KMS-11 (cell line): Measurements from ENCODE around the gene MIER3.

Experiments
- H2AFZ ChIP-seq: fragments of 200-600 bp; sonication (generic); 2 replicates; pipeline ENCODE4 v1.6.1; 2016; ENCODE audit warnings: antibody characterized with exemption, mixed run types, low read depth
- H3K27ac ChIP-seq: fragments of 200-600 bp; sonication (generic); 2 replicates; pipeline ENCODE4 v1.6.1; 2016; ENCODE audit warnings: mild to moderate bottlenecking, mixed run types
- H3K27me3 ChIP-seq: fragments of 200-600 bp; sonication (generic); 2 replicates; pipeline ENCODE4 v1.6.1; 2017; ENCODE audit warnings: mild to moderate bottlenecking, low read depth, mixed run types, moderate library complexity; ENCODE audit not compliant: insufficient read depth
- H3K36me3 ChIP-seq: fragments of 200-600 bp; sonication (generic); 2 replicates; pipeline ENCODE4 v1.6.1; 2017; ENCODE audit warnings: mild to moderate bottlenecking, mixed run types; ENCODE audit not compliant: insufficient read depth
- H3K4me1 ChIP-seq: fragments of 200-600 bp; sonication (generic); 2 replicates; pipeline ENCODE4 v1.6.1; 2016; ENCODE audit warnings: mild to moderate bottlenecking, low read depth, mixed run types; ENCODE audit not compliant: poor library complexity, severe bottlenecking
- H3K4me2 ChIP-seq: fragments of 200-600 bp; sonication (generic); 2 replicates; pipeline ENCODE4 v1.7.0; 2016; ENCODE audit warnings: mild to moderate bottlenecking, mixed run types
- H3K4me3 ChIP-seq: fragments of 200-600 bp; sonication (generic); IDR thresholded peaks from 2 replicates; pipeline ENCODE4 v1.6.1; 2017; ENCODE audit warnings: low read depth, low read length, mixed read lengths; ENCODE audit not compliant: insufficient read depth
- H3K79me2 ChIP-seq: fragments of 200-600 bp; sonication (generic); 2 replicates; pipeline ENCODE4 v1.6.1; 2016; ENCODE audit warnings: low read depth, mixed run types; ENCODE audit not compliant: insufficient read depth
- H3K9ac ChIP-seq: fragments of 200-600 bp; sonication (generic); 2 replicates; pipeline ENCODE4 v1.6.1; 2016; ENCODE audit warnings: mild to moderate bottlenecking, mixed run types
- H4K20me1 ChIP-seq: fragments of 200-600 bp; sonication (generic); 2 replicates; pipeline ENCODE4 v1.6.1; 2016; ENCODE audit warnings: mild to moderate bottlenecking, mixed run types; ENCODE audit not compliant: insufficient read depth
- TF ChIP-seq, protein P1 (sequence below): fragments of 200-600 bp; sonication (generic); conservative IDR thresholded peaks from 2 replicates; pipeline ENCODE4 v1.6.1; 2017; ENCODE audit warnings: low read depth, mild to moderate bottlenecking, antibody characterized with exemption, low read length, moderate library complexity, mixed read lengths

The MIER3 gene, protein sequence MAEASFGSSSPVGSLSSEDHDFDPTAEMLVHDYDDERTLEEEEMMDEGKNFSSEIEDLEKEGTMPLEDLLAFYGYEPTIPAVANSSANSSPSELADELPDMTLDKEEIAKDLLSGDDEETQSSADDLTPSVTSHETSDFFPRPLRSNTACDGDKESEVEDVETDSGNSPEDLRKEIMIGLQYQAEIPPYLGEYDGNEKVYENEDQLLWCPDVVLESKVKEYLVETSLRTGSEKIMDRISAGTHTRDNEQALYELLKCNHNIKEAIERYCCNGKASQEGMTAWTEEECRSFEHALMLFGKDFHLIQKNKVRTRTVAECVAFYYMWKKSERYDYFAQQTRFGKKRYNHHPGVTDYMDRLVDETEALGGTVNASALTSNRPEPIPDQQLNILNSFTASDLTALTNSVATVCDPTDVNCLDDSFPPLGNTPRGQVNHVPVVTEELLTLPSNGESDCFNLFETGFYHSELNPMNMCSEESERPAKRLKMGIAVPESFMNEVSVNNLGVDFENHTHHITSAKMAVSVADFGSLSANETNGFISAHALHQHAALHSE

GRCh38 chr5:56951946-56952691 is at the start of gene MIER3:
Gene MIER3 (minus strand): TSS chr5:56952123. CDS start chr5:56952102, 21 bp downstream.
- Histone ChIP-seq H2AFZ (peak within 1 kb of the TSS; percentile 70), H4K20me1 (no peaks in the 10 kb centered on the region), H3K79me2 (peaks cover 31% of the 10 kb centered on the region; the same call in 1 of the 2 replicates), H3K4me3 (no peak within 1 kb of the TSS), H3K4me2 (peak within 1 kb of the TSS; percentile 94), H3K9ac (peak within 1 kb of the TSS; percentile 61; the same call in 1 of the 2 replicates), H3K4me1 (peaks cover 20% of the 10 kb centered on the region), H3K36me3 (no peaks in the 10 kb centered on the region; the same call in 1 of the 2 replicates), H3K27me3 (no peaks in the 10 kb centered on the region), H3K27ac (peak within 1 kb of the TSS; percentile 43)
- TF ChIP-seq, protein P1, sequence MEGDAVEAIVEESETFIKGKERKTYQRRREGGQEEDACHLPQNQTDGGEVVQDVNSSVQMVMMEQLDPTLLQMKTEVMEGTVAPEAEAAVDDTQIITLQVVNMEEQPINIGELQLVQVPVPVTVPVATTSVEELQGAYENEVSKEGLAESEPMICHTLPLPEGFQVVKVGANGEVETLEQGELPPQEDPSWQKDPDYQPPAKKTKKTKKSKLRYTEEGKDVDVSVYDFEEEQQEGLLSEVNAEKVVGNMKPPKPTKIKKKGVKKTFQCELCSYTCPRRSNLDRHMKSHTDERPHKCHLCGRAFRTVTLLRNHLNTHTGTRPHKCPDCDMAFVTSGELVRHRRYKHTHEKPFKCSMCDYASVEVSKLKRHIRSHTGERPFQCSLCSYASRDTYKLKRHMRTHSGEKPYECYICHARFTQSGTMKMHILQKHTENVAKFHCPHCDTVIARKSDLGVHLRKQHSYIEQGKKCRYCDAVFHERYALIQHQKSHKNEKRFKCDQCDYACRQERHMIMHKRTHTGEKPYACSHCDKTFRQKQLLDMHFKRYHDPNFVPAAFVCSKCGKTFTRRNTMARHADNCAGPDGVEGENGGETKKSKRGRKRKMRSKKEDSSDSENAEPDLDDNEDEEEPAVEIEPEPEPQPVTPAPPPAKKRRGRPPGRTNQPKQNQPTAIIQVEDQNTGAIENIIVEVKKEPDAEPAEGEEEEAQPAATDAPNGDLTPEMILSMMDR, result no peak

- Histone ChIP-seq H2AFZ (no peak overlapping the region), H3K36me3 (no peaks in the 10 kb centered on the region), H3K9ac (no peak overlapping the region), H3K27ac (no peak overlapping the region), H3K79me2 (no peaks in the 10 kb centered on the region), H4K20me1 (no peaks in the 10 kb centered on the region), H3K4me1 (no peaks in the 10 kb centered on the region), H3K4me2 (no peak overlapping the region), H3K4me3 (no peak overlapping the region), H3K27me3 (no peaks in the 10 kb centered on the region)
- TF ChIP-seq, protein P1, result no peak
Measured at GRCh38 chr5:56995596-56995995, 43.7 kb upstream of the MIER3 start.

- no peaks in the 10 kb centered on the region for H3K4me1 ChIP-seq
- TF ChIP-seq, protein P1, result no peak
- H3K4me2 ChIP-seq, result no peak overlapping the region
- no peak overlapping the region for H3K4me3 ChIP-seq
- no peak overlapping the region for H3K27ac ChIP-seq
- no peaks in the 10 kb centered on the region for H3K79me2 ChIP-seq
- no peaks in the 10 kb centered on the region for H4K20me1 ChIP-seq
- H3K9ac ChIP-seq, result no peak overlapping the region
- H3K36me3 ChIP-seq, result no peaks in the 10 kb centered on the region
- no peaks in the 10 kb centered on the region for H3K27me3 ChIP-seq
- no peak overlapping the region for H2AFZ ChIP-seq
Measured at GRCh38 chr5:56993241-56993640, 41.3 kb upstream of the MIER3 start.

DNA sequence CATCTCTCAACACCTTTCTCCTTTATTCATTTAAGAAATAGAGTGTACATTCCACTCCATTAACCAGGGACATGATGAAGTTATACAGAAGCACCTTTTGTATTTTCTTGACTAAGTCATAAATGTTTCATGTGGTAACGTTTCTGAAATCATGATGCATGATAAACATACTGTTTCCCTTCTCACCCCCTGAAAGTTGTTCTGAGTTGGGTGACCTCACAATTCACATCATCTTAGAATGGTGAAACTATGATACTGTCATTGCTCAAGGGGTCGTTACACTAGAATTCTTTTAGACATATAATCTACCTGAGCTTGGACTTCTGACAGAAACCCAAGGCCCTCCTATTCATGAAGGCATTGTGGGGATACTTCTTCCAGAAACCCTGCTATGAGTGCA is 37.8 kb upstream of the MIER3 start:
- Histone ChIP-seq H3K79me2 (no peaks in the 10 kb centered on the region), H3K27ac (no peak overlapping the region), H4K20me1 (no peaks in the 10 kb centered on the region), H3K27me3 (no peaks in the 10 kb centered on the region), H3K4me1 (peaks cover under 1% of the 10 kb centered on the region), H3K4me2 (no peak overlapping the region), H3K4me3 (no peak overlapping the region), H3K9ac (no peak overlapping the region), H2AFZ (no peak overlapping the region), H3K36me3 (no peaks in the 10 kb centered on the region)
- TF ChIP-seq, protein P1, result no peak
